ENCODE results near the gene TMC6. TPM values are rescaled to one million over a fixed set of nuclear protein-coding genes. Genes with fewer than 3 reads are reported as not detected.
A peak's percentile ranks its signal among the peaks of the same experiment; 100 is the strongest.

The TMC6 gene
- total and polyA plus RNA-seq, 2 of the 13 experiments (the other 11 are each of a cell fraction or from before 2014, with no cell fraction given), result 48.4 to 99.1 TPM

DNA sequence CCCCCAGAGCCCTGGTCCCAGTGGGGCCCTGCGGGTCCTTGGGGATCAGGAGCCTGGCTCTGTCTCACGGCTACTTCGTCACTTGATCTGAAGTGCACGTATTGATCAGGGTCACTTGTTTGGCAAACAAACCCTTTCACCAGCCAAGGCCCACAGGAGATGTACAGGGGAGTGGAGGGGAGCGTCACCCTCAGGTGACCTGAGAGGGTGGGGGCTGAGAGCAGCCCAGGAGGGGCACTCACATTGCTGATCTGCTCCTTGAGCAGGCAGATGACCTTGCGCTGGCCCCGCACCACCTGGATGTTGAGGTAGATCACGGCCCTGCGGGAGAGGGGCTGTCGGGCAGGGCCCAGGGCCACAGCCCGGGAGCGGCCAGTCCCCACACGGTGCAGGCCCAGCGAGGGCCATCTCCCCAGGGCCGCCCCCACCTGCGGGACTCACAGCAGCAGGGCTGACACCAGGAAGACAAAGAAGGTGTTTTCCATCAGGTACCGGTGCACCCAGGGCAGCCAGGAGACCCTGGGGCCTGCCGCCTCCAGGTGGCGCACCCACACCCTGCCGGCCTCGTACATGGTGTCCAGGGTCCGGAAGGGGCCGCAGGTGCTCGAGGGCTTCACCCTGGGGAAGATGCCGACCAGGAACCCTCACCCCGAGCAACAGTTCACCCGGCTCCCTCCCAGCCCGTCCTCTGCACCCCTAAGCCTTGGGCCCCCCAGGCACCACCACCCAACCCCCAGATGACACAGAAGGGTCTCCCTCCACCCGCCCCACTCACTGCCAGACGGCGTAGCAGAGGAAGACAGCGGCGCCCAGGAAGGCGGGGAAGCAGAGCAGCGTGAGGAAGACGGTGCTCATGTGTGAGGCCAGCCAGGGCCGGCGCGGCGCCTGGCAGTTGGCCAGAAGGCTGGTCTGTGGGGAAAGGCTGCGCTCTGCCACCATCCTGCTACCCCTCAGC, 11.3 kb downstream of the TMC6 start (continued):
- TF ChIP-seq ZNF501 (CRISPR knock-in tag; IDR thresholded peaks at IDR 0.05) (no peak; the same call in 1 of the 2 replicates), RORA (CRISPR knock-in tag; IDR thresholded peaks at IDR 0.05) (no peak), ZNF775 (CRISPR knock-in tag; IDR thresholded peaks at IDR 0.05; ENCODE audit: borderline replicate concordance) (no peak), EHMT2 (IDR thresholded peaks at IDR 0.05; ENCODE audit: borderline replicate concordance, low read depth, low read length) (no peak), POLR2A (IDR thresholded peaks at IDR 0.05; ENCODE audit: insufficient read depth in 1 of 2, low read depth in 2 of 2, low read length in 2 of 2) (0 out of 4 replicates have a peak, but pooled peaks of 1 of the 2 experiments have one; percentile 34), ZNF672 (CRISPR knock-in tag; IDR thresholded peaks at IDR 0.05) (no peak), GFI1 (CRISPR knock-in tag; IDR thresholded peaks at IDR 0.05; ENCODE audit: borderline replicate concordance) (no peak), MAZ (IDR thresholded peaks at IDR 0.05; ENCODE audit: borderline replicate concordance, low read depth, low read length) (no peak), MAZ (CRISPR knock-in tag; IDR thresholded peaks at IDR 0.05; ENCODE audit: low read depth) (no peak; the same call in 1 of the 2 replicates), ZNF770 (CRISPR knock-in tag; IDR thresholded peaks at IDR 0.05) (no peak), CAMTA2 (CRISPR knock-in tag; IDR thresholded peaks at IDR 0.05; ENCODE audit: borderline replicate concordance) (no peak), MXD3 (CRISPR knock-in tag; IDR thresholded peaks at IDR 0.05) (peak; percentile 12; the same call in 1 of the 2 replicates), ZNF570 (CRISPR knock-in tag; IDR thresholded peaks at IDR 0.05; ENCODE audit: borderline replicate concordance) (no peak), PLRG1 (conservative IDR thresholded peaks at IDR 0.05) (no peak), ZNF547 (CRISPR knock-in tag; IDR thresholded peaks at IDR 0.05) (0 out of 2 replicates have a peak, but pooled peaks have one; percentile 39), MNT (IDR thresholded peaks at IDR 0.05) (no peak), TOE1 (CRISPR knock-in tag; IDR thresholded peaks at IDR 0.05) (no peak), ZKSCAN8 (CRISPR knock-in tag; IDR thresholded peaks at IDR 0.05; ENCODE audit: borderline replicate concordance) (no peak), ZNF839 (CRISPR knock-in tag; IDR thresholded peaks at IDR 0.05; ENCODE audit: borderline replicate concordance) (no peak; the same call in 1 of the 2 replicates)
- TF ChIP-seq, protein P1, sequence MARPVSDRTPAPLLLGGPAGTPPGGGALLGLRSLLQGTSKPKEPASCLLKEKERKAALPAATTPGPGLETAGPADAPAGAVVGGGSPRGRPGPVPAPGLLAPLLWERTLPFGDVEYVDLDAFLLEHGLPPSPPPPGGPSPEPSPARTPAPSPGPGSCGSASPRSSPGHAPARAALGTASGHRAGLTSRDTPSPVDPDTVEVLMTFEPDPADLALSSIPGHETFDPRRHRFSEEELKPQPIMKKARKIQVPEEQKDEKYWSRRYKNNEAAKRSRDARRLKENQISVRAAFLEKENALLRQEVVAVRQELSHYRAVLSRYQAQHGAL (CRISPR knock-in tag; IDR thresholded peaks at IDR 0.05; ENCODE audit: not compliant biosample characterization), result no peak
- TF ChIP-seq, protein P2, sequence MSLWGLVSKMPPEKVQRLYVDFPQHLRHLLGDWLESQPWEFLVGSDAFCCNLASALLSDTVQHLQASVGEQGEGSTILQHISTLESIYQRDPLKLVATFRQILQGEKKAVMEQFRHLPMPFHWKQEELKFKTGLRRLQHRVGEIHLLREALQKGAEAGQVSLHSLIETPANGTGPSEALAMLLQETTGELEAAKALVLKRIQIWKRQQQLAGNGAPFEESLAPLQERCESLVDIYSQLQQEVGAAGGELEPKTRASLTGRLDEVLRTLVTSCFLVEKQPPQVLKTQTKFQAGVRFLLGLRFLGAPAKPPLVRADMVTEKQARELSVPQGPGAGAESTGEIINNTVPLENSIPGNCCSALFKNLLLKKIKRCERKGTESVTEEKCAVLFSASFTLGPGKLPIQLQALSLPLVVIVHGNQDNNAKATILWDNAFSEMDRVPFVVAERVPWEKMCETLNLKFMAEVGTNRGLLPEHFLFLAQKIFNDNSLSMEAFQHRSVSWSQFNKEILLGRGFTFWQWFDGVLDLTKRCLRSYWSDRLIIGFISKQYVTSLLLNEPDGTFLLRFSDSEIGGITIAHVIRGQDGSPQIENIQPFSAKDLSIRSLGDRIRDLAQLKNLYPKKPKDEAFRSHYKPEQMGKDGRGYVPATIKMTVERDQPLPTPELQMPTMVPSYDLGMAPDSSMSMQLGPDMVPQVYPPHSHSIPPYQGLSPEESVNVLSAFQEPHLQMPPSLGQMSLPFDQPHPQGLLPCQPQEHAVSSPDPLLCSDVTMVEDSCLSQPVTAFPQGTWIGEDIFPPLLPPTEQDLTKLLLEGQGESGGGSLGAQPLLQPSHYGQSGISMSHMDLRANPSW (CRISPR knock-in tag; IDR thresholded peaks at IDR 0.05; ENCODE audit: borderline replicate concordance), result no peak

All from HepG2 (cell line).